Measurements from ENCODE around the gene NRG2.

Gene NRG2

DNA sequence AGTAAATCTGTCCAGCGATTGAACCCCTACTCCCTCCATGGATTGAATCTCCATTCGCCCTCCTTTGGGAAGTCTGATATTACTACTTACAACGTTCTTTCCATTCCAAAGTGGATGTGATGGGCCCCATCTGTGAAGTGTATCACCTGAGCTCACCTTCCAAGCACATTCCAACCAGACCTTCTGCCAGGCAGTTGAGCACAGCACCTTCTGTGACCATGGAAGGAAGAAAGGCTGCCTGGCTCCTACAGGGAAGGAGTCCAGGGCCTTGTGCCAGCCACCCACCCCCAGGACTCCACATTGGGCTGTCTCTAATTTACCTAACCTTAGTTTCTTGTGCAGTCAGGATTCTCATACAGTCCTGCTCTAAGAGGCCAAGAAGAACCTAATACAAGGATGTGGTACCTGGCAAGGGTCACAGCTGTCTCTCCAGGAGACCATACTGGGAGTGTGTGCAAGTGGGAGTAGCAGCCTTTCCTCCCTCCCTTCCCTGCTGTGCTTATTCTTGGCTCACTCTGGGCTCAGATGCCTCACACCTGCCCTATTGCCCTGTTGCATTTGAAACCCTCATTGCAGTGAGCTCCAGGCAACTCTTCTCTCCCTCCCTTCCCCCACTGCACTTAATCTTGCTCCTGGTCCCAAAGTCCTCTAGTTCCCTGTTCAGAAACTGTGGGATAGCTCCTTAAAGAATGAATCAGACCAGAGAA is 116.1 kb downstream of the NRG2 start:
- no peak for DNase-seq

DNA sequence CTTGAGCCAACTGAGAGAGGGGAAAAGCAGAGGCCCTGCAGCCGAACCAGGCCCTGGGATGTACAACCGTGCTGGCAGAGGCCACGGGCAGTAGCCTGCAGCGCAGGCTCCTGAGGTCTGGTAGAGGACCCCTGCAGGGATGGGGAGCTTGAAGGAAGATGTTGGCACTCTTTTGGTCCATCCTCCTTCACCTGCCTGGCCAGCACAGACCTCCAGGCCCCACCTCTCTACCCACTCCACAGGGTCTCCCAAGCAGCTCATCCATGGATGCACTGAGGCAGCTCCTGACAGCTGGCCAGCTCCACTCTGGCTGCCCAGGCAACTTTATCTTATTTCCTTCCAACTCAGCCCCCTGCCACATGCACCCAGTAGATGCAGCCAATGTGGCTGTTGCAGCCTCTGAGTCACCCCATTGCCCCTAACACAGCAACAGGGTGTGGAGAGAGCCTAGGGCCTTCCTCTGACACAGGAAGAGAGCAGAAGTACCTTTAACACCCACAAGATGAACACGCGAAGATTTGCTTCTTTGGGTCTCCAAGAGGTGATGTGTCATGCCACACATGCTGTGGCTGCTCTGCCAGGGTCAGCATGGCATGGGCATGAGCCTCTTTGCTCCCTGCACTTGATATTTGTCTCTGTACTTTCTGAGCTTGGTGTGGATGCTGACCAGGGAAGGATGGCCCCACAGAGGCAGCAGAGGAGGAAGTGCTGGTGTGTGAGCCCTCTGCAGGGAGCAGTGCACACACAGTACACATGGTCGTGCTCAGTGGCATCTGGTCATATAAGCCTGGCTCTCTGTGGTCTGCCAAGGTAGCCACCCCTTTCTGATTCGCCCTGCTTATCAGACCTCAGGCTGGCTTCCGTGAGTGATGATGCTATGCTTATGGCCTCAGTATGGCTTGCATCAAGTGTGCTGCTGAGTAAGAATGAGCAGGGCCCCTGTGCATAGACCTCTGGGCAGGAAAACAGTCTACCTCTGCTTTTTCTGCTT is 117.2 kb downstream of the NRG2 start:
- DNase-seq, result no peak

DNA sequence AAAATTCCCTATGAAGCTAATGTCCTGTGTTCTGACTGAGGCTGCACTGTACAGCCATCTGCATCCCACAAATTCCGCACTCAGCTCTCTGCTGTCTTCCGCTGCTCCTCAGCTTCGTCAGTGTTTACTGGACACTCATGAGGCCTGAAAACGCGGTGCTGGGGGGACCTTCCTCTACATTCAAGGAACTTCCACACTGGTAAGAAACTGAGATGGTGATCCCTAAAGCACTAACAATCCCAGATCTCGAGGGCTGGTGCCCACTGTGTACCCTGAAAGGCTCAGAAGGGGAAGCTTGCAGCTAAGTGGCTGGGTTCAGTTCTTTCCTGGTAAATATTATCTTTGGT is 117.9 kb downstream of the NRG2 start:
- DNase-seq, result no peak

DNA sequence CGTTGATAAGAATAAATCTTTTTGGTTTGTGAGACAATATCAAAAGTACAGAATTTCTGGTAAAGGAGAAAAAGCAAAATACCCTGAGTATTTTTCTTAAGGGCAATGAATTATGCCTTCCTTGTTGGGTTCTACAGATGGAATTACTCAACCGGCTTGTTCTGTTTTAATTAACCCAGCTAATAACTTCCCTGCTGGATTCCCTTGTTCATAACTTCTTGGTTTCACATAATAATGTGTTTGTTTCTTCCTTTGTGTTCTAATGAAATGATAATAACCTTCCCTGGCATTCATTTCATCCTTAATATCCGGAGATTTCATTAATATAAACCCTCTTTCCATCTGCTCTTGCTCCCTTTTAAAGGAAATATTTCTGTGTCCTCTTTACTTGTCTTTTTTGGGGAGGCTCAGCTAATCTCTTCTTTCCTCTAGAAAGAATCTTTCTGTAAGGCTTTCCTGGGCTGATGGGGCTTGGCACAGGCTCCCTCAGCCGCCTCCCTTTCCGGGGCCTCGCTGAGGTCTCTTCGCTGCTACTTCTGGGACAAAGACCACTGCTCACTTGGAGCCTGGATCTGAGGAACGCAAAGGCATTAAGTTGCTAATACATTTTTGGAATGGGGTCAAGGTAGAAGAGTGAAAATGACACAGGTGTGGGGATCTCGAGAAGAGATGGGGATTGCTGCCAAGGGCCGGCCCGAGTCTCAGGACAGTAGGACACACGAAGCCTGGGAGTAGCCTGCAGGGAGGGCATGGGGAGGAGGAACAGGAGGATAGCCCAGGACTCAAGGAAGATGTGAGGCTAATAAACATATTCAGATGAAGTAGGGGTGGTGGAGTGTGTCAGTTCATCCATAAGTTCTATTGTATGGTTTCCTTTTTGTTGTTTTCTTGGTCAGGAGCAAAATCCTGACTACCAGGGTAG is 118.5 kb downstream of the NRG2 start:
- no peak for DNase-seq

DNA sequence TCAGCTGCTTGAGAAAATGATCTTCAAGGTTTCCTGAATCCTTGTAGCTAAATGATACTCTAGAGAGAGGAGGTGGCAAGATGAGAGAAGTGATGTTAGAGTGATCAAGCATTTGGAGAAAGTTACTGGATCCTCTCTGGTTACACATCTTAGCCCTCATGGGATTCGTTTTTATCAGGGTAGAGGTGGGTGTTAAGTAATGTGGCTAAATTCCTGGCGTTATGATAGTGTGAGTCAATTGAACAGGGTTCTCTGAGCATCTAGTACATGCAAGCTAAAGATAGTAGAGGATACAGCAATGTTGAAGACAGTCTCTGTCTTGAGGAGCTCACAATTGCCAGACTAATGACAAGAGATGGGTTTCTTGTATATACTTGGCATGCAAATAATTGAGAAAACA is 123.8 kb downstream of the NRG2 start:
- DNase-seq, result no peak

DNA sequence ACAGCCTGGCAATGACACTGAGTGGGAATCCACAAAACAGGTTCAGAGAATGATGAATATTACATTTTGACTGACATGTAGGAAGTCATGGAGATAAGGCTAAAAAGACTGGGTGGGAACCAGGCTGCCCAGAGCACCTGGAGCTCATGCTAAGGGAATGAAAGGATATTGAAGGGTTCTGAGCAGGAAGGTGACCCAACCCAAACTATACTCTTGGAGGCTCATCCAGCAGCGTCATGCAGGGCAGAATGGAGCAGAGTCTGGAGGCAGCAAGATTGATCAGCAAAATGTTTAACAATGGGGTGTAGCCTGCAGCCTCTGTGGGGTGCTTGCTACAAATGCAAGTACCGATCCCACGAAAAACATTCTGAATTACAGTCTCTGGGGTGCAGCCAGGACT is 127.3 kb downstream of the NRG2 start:
- DNase-seq, result no peak

DNA sequence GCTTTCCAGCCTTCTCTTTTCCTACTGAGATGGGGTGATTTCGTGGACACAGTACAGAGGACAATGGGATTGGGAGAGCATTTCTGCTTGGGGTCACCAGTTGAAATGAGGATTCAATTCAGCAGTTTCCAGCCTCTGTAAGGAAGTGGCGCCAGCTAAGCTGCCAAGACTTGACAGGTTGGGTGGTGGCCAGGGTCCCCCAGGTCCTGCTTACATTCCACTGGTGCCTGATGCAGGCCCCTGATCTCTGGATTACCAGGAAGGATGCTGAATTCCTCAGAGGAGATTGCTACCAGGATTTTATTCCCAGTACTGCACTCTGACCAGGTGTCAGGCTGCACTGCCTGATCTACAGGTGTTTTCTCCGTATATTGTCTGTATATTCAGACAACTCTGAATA is 127.8 kb downstream of the NRG2 start:
- DNase-seq, result no peak

DNA sequence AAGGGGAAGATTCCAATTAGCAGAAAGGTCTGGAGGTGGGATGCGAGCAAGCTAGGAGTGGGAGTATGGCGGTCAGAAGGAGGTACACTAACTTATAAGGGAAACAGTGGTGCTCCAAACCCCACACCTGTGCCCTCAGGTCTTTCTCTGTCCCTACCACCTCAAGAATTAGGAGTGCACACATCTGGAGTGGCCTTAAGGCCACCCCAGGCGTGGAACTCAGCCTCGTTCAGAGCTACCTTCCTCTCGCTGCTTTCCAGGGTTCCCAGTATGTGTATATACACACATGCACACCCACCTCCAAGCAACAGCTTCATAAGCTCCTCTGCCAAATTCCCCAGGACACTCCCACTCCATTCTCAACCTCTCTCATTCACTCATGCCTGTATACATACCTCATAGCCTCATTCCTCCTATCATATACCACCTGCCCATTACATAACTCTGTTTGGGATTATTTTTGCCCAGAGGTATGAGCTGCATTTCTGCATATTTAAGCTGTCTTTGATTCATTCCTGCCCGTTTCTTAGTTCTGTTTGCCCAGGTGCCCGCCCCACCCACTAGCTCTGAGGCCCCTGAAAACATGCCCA is 128.8 kb downstream of the NRG2 start:
- DNase-seq, result no peak

DNA sequence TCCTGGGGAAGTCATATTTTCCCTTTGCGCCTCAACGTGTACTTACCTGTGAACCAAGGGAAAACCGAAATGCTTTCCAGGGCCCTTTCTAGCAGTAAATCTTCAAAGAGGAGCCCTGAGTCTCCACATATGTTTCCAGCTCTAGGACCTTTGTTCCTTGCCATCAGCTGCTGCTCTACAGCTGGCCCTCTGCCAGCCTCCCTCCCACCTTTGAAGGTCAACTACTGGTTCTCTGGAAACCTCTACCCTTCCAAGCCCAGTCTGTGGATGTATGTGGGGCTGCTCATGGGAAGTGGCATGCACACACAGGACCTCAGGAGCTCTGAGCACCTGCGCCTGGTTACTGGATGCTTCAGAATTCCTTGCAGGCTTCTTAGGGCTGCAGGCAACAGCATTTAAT is 130.3 kb downstream of the NRG2 start:
- DNase-seq, result no peak

DNA sequence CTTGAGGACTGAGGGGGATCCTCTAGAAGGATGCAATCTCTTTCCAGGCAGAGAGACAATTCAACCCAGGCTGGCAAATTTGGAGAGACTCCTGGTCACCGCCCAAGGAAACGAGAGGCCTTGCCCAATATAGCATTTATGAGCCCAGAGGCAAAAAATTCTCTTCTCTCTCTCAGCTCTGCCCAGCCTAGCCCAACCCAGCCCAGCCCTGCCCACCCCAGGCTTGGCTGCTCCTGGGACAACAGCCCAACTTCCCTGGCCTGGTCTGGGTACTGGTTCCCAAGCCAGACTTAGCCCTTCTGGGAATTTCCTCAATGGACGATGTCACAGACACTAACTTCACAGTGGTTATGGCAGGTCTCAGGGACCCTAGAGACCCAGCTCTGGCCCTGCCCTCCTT is 130.9 kb downstream of the NRG2 start:
- DNase-seq, result no peak

DNA sequence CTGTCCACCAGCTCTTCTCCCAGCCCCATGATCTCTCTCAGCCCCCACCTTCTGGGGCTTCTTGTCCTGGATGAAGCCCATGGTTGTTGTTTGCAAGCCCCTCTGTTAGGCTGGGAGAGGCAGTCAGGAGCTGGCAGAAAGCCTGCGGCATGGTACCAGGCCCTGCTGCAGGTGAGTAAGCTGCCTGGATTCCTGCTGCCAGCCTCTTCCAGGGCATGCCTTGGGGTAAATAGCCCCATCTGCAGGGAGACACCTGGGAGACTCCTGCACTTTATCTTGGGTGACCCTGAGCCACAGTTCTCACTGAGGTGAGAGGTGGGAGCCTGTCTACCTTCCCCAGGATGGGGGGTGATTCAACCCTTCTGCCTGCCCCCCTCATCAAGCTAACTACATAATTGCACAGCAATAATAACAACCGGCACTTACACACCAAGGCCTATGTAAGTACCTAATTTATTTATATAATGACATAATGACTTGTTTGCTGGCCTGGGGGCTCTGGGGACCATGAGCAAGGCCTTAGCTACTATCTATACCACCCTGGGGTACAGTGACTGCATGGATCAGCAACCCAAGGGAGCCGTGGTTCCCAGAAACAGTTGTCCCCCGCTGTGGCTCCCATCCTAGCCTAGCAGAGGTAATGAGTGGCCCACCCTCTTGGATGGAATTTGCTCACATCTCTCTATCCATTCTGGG is 131.5 kb downstream of the NRG2 start:
- DNase-seq, result no peak

DNA sequence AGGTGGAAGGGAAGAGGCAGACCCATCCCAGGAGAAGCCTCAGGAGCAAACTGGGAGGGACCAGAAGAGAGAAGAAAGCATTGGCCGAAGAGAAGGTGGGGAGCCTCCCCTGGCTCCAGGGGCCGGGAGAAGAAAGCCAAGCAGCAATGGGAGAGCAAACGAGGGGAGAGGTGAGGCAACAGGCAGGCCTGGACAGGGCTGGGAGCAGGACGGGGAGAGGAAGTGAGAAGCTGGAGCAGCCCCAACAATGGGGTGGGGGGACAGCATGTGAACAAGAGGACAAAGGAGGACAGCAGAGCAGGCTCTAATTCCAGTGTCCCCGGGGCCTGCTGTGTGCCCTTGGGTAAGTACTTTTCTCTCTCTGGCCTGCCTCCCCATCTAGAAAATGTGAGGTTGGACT is 132.2 kb downstream of the NRG2 start:
- no peak for DNase-seq

DNA sequence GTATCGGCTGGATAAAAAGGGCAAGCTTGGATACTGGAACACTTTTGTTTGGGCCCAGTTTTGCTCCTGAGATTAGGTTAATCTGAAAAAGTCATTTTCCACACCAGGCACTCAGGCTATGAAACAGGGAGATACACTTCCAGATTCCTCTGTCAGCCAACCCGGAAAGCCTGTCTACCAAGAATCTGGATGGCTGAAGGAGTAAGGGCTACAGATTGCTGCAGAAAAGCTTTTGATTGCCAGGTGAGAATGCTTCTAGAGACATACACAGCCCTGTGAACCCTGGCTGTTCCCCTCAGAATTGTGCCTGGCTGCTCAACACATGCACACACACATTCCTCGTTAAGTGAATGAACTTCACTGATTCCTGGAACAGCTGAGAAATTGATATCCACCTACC is 133.1 kb downstream of the NRG2 start:
- no peak for DNase-seq

DNA sequence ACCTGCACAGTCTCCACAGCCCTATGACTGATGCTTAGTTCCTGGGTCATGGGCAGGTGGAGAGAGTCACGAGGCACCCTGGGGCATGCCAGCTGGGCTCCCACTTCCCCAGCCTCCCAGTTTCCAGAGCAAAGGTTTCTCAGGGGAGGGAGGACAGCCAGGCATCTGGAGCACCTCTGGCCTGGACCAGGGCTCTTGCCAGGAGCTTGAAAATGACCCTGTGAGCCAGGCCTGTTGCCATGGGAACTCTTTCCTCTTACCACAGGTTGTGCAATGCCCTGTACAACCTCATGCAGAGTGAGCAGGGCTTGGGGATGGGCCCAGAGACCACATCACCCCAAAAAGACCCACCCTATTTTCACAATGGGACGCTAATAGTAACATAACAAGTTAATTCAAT is 134.3 kb downstream of the NRG2 start:
- no peak for DNase-seq

DNA sequence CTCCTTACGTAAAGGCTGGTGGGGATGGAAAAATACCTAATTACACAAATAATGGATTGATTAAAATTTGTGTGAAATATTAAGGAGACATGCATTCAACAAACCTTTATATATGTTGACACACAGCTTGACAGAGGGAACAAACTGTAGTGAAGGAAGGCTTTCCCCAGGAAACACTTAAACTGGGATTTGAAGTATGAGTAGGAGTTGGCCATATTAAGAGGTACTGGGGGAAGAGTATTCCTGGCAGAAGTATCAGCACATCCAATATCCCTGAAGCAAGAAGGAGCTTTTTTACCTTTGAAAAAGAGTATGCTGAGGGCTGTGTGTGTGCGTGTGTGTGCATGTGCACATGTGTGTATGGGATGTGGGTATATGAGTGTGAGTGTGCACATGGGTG is 136.4 kb downstream of the NRG2 start:
- no peak for DNase-seq

DNA sequence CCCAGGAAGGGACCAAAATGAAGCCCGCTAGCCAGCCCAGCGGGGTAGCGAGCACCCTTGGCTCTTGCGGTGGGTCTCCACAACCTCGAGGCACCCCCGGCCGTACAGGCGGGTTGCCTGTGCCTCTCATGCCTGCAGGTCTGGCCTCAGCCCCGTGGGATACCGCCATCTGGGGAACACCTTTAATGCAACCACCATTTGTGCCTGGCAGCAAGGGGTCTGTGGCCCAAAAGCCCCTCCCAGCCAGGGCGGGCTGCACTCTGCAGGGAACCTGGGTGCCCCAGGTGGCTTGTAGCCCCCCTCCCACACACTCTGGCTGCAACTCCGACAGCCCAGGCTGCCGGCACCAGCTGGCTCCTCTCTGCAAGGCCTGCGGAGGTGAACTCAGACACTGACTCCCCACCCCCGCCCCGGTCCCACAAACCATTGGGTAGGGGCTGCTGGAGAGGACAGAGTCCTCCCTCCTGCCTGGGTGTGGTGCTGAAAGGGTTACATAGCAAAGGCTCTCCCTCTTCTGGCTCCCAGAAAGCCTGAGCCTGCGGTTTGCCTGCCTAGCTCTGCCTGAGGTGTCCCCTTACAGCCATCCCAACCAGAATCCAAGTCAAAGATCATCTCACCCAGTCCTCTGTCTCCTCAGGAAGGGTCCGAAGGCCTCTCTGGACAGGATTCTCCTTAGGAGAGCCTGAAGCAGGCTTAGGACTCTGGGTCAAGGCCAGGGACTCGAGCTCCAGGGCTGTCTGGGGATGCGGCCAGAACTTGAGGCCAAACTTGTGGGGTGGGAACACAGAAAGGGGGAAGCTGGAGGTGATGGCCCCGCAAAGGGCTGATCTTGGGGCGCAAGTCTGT is 138.1 kb downstream of the NRG2 start:
- DNase-seq, result no peak

DNA sequence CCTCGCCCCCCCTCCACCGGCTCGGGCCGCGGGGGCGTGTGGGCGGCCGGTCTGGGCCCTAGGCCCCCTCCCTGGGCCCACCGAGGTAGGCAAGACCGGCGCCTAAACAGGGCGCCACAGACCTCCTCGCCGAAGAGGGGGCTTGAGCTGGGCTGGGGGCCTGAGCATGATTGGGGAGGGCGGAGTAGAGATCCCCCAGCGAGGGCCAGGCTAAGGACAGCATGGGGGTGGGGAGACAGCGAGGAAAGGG is 138.6 kb downstream of the NRG2 start:
- no peak for DNase-seq

DNA sequence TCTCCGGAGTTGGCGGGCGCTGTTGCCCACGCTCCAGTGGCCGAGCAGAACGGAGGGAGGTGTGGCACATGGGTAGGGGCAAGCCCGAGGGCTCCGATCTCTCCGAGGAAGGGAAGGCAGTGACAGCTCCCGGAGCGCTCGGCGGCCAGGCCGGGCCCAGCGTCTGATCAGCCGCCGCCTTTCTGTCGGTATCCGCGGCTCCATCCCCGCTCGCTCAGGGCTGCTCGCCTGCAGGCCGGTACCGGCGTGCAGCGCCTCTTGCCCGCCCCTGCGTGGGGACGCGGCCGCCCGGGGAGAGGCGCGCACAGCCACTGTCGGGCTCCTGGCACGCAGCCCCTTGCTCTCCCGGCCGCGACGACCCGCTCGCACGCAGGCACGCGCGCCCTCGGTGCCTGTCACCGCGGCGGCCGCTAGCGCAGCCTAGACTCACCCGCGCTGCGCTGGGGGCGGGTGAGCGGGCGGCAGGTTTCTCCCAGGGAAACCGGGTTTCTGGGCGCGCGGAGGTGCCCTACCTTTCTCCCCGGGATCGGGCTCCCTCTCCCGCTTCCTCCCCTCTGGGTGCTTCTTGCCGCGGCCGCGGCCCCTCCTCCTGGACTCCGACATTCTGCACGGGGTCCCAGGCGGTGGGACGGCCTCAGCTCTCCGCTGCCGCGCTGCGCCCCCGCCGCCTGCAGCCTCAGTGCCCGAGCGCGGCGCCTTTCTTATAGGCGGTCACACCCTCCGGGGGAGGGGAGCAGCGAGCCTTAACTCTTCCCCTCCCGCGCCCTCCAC is 139.1 kb downstream of the NRG2 start:
- DNase-seq, result no peak

DNA sequence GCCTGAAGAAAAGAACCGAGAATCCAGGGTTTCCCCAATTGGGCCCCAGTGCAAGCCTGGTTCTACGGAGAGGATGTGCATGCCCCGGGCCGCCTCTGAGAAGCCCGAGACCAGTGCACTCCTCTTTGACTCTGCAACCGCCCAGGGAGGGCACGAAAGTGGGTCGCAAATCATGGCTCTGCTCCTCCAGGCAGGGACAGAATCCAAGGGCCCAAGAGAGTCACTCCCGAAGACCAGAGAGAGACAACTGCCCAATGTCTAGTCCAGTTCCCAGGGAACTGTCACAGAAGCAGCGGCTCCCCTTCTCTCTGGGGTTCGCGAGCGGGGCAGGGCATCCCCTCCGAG is 139.7 kb downstream of the NRG2 start:
- no peak for DNase-seq

DNA sequence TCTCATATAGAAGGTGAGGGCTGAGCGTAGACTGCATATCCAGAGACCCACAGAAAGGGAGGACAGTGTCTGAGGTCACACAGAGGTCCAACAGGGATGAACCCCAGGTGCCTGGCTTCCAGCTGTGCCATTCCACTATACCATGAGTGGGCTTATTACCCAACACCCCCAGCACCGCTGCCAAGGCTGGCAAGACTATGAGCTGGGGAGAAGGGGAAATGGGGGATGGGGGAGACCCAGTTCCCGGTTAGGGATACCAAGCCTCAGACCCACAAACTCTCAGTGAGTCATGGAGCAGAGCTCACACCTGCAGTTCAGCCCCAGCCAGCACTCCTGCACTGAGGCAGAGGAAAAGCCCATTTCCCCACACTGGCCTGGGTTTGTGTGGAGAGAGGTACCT is 141.1 kb downstream of the NRG2 start:
- DNase-seq, result no peak

DNA sequence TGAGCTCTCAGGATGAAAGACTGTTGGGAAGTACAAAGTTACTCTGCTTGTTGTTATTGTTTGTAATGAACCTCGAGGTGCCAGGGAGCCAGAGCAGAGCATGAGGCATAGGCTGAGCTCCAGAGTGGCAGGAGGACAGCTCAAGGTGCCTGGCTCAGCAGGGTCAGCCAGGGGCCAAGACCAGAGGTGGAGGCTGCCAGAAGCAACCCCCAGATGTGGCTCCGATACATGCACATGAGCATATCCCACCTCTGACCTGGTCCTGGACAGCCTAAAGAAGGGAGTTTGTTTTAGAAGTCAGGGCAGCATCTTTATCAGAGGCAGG is 141.9 kb downstream of the NRG2 start:
- DNase-seq, result no peak
